ENCODE measurements around the gene ANO7.

Gene ANO7

DNA sequence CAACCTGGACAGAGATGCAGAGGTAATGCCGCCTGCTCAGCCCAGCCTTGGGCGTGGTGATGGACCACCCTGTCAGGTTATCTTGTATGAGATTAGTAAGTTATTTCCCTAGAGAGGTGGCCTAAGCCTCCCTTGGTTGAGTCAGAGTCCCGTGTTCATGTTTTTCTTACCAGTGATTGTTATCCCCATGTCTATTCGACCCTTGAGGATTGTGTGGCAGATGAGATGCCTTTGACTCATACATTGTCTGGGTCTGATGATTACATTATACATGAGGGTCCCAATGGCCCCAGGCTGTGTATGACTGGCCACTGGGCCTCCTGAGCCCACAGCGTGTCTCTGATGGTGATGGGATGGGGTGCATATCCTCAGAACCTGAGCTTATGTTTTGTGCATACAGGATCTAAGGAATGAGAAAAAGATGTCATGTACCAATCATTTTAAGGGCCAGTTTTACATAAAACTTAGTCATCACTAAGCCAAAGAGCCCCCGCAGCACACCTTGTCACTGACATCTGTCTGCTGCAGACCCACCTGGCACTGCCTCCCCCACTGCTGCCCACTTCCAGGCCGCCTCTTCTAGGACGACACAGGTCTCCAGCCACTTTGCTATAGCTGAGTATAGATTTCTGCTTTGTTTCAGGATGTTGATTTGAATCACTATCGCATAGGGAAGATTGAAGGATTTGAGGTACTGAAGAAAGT lies 30.5 kb upstream of the ANO7 start:
- DNase-seq, result no peak

DNA sequence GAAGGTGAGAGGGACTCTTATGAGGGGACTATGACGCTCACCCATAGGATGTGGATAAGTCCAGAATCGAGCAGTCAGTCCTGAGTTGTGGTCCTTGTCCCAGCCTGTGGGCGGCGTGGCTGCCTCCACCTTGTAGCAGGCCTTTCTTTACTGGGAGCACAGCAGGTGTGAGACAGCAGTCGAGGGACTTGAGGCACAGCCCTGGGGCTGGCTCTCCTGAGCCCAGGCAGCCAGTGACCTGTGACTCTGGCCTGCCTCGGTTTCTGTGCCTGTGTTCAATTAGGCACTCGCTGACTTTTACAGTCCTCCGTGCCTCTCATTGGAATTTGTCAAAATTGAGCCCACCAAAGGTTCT lies 30.0 kb upstream of the ANO7 start:
- DNase-seq, result no peak

GRCh38 chr2:241159116-241159515 lies 29.4 kb upstream of the ANO7 start:
- DNase-seq, result no peak

DNA sequence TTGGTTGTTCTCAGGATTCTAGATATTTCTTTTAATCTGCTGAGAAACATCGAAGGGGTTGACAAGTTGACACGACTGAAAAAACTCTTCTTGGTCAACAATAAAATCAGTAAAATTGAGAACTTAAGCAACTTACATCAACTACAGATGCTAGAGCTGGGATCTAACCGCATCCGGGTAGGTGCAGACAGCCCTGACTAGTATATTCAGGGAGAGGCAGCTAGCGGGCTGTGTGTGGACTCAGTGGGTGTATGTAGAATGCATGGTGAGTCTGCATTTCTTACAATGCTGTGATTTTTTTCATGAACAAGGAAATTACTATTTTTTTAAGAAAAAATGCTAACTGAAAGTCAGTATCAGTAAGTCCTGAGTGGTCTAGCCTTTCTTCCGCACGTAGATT lies 28.2 kb upstream of the ANO7 start:
- no peak for DNase-seq

DNA sequence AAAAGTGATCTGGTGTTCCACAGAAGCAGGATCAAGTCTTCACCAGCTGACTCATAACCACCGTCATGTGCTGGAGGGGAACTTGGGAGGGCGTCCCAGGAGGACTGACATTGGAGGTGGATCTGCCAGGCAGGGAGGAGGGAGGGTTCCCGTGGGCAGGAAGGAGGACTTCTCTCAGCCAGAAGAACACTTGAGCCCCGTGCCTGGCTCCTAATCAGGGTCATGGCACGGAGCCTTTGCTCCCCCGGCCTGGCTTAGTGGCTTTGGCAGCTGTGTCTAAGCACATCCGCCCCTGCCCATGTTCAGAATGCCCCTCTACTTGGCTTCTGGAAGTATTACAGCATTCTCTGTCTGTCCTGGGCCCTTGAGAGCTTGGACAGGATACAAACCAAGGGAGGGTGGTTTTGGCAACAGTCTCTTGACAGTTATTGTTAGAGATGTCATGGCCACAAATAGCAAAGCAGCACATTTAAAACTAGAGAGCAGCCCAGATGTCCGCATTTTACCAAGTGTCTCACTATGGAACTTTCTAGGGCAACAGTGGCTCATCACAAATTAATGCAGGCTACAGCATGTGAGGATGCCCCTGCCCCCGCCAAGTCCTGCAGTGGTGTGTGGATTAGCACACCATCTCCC lies 26.7 kb upstream of the ANO7 start:
- DNase-seq, result peak; percentile 51

- no peak for DNase-seq
Observed at GRCh38 chr2:241163601-241164118, 24.8 kb upstream of the ANO7 start.

GRCh38 chr2:241168366-241168765 lies 20.1 kb upstream of the ANO7 start:
- no peak for DNase-seq

DNA sequence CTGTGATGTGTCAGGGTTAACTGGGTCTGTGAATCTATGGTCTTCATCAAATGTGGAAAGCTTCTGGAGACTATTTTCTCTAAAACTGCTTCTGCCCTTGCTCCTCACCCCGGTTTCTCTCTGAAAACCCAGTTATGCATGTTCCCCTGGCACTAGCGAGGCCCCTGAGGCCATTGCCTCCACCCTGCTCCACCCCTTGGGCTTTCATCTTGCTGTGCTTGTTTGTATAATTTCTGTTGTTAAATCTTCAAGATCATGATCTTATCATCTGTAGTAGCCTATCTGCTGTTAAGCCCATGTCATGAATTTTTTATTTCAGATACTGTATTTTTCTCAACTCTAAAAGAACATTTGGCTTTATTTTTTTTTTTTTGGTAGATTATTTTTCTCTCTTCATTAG lies 14.9 kb upstream of the ANO7 start:
- no peak for DNase-seq

GRCh38 chr2:241177526-241178334 lies 10.7 kb upstream of the ANO7 start:
- no peak for DNase-seq

- no peak for DNase-seq
Observed at GRCh38 chr2:241178961-241179360, 9.5 kb upstream of the ANO7 start.

DNA sequence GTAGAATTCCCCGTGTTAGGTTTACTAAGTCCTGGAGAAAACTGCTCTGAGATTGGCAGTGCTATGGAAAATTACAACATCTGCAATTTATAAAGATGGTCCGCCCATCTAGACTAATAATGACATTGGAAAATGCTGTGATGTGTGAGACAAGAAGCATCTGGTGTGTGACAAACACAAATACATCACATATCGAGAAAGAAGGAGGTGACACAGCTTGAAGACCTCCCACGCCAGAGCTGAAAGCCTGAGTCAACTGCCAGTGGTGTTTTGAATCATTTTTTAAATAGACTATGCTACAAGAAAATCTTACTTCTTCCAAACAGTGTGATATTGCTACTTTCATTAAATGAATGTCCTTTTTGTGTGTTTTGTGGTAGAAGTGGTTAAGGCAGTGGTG lies 8.6 kb upstream of the ANO7 start:
- no peak for DNase-seq

DNA sequence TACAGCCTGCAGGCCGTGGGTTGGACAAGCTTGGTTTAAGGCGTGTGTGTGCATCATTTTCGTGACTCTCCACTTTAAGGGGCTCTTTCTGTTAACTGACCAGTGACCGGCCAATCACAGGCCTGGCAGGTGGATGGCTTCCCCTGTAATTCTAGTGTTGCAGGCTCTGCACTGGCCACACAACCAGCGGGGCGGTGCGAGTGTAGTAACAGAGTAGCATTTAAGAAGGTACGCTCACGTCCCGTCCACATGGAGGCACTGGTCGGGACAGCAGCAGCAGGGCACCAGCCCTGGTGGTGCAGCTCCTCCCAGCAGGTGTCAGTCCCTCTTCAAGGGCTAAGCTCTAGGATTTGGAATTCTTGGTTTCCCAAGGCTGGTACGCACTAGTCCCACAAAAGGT lies 8.0 kb upstream of the ANO7 start:
- DNase-seq, result no peak

DNA sequence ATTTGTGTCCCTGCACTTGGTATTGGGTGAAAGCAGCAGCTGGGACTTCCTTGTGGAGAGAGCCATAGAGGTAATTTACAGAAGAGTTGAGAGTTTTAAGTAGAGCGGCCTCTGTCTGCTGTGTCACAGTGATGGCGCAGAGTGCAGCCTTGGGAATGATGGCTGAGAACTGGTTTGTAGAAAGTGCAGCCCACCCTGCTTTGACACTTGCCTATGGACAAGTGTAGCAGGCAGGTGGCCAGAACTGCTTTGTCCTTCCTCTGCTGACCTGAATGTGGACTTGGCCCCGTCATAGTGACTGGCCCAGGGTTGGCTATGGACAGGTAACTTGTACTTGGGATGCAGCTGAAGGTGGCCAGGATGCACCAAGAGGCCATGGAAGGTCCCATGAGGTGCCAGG lies 6.4 kb upstream of the ANO7 start:
- no peak for DNase-seq

DNA sequence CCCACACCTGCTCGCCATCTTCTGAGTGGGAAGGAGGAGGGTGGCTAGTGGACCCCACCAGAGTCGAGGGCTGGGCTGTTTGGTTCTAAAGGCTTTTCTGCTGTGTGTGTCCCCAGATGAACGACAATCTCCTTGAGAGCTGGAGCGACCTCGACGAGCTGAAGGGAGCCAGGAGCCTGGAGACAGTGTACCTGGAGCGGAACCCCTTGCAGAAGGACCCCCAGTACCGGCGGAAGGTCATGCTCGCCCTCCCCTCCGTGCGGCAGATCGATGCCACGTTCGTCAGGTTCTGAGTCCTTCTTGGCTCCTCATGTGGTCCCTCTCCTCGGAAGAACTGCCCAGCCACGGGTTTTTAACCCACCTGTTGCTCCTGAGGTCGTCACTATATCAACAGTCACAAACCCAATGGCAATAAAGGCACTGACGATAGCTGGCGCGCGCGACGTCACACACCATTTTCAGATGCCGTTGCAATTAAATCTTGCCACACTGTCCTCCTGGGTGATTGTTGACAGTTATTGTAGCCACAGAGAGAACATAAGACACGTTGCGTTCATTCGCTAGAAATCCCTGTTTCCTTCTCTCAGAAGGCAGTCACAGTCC lies 5.8 kb upstream of the ANO7 start:
- DNase-seq, result no peak

DNA sequence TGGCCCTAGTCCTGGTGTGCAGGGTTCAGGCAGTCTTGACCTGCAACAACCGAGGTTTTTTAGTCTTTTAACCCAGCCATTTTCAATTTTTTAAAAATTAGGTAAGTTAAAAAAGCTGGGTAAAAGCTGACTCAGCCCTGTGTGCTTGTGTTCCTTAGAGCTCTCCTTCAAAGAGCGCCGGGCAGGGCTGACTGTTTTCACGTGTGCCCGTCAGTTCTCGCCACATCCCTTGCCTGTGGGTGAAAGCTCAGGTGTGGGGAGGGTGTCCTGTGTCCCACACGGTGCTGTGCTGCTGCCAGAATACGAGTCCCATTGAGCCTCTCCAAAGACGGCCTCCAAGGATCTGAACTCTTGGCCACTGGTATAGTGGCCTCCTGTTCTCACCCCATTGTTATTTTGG lies 5.3 kb upstream of the ANO7 start:
- DNase-seq, result no peak

DNA sequence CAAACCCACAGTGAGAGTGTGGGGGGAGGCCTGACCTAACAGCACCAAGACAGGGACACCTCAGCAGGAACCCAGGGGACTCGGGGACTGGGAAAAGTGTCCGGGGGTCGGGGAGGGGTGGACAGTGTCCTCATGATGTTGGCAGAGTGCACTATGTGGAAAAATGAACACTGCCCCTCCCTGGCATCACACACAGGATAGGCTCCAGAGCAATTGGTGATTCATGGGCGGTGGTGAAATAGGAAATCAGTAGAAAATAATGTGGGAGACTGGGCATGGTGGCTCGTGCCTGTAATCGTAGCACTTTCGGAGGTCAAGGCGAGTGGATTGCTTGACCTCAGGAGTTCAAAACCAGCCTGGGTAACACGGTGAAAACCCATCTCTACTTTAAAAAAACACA lies 3.6 kb upstream of the ANO7 start:
- no peak for DNase-seq

DNA sequence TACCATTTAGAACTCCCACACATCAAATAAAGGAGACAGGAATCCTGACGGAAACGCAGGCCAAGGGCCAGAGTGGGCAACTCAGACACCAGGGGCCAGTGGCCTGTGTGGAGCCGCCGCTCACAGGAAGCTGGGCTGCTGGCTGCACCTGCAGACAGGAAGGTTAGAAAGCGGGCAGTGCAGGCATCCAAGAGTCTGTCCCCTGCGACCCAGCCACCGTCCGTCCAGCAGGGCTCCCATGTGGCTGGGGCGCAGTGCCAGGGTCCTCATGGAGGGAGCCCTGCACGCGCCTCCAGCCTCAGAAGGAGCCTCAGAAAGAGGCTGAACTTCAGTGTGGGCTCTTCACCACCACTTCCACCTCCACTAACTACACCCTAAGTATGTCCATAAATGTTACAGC lies 2.5 kb upstream of the ANO7 start:
- DNase-seq, result no peak

DNA sequence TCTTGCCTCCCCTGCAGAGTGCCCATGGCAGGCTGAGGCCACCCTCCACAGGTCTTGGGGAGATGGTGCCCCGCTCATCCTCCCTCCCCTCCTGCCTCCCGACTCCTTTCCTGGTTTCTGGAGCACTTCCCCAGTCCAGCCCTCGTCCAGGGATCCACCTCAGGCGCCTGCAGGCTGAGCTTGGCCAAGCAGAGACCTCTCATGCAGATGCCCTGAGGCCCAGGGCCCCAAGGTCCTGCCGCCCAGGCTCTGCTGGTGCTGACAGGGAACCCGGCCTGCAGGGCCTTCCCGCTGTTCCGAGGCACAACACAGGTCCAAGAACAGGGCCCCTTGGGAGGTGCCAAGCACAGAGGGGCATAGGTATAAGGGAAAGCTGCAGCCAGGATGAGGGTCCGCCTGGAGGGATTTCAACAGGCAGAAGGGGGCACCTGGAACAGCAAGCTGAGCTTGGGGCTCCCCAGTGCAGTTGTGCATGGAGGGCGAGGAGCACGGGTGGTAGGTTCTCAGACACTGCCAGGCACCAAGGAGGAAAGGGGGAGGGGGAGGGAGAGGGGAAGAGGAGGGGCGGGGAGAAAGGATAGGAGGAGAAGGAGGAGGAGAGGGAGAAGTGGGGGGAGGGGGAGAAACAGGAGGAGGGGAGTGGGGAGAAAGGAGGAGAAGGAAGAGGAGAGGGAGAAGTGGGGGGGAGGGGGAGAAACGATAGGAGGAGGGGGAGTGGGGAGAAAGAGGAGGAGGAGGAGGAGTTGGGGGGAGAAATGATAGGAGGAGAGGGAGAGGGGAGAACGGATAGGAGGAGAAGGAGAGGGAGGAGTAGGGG lies 1.2 kb upstream of the ANO7 start:
- DNase-seq, result no peak

GRCh38 chr2:241187918-241188234 lies 601 bp upstream of the ANO7 start:
- no peak for DNase-seq

DNA sequence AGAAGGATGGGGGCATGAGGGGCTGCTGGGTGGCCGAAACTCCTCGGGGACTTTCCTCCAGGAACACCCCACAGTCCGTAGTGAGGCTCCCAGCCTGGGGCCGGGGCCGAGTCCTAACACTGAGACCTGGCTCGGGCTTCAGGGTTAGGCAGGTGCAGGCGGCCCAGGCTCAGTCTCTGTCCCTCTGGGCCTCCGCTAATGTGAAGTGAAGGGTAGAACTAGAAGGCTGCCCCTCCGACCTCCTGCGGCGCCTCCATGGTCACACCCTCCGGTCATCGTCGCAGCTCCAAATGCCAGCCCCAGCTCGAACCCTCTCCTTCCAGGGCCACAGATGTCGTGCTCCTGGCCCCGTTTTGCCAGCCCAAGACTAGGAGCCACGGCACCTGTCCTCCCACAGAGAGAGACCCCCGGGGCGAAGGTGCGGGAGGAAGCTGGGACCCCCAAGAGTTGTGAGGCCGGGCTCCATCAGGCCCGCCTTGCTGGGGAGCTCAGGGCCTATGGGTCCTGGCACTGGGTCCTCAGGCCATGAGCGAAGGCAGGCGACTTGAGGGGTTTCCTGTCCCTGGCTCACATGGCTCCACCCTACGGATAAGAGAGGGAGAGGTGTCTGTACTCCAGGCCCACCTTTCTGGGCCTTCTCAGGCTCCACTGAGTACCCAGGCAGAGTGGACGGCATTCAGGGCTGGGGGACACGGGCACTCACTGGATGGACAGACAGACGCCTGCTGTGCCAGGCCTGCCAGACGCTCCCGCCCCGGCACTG lies 797 bp downstream of the ANO7 start:
- DNase-seq, result no peak

DNA sequence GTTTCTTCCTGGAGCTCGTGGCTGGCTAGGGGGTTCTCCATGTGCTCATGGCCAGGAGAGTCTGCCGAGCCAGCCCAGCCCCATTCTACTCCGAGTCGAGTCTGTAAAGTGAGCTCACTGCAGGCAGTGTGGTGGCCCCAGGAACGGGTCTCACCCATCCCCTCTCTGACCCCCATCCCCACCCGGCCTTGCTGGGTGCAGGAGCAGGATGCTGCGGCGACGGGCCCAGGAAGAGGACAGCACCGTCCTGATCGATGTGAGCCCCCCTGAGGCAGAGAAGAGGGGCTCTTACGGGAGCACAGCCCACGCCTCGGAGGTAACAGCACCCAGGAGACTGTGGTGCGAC lies 1.4 kb downstream of the ANO7 start:
- no peak for DNase-seq

DNA sequence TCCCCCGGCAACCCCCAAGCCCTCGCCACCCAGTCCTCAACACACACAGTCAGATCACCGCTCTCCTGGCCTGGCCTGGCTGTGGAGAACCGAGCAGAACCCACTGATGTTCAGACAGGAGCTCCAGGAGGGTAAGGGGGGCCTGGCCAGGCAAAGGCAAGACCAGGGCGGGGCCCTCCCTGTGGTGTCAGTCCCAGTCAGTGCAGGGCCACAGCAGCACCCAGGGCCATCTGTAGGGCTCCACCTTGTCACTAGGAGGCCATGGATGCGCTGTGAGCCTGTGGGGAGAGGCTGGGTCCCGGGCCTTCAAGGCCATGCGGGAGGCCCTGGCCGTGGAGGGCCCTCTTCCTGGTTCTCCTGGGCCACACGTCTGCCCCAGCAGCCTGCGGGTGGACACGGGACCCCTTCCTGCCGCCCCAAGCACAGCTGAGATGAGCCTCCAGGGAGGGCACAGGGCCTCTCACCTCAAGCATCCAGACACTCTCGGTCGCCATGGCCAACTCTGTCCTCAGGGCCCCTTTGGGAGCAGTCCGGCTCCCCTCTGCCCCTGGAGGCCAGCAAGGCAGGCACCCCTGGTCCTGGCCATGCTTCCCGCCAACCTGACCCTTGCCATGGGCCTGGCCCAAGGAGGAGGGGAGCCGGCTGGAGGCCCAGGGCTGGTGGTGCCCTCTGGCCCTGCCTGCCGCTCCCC lies 2.0 kb downstream of the ANO7 start:
- no peak for DNase-seq
